ENCODE results near the gene ATP8A1.

ATP8A1 gene

DNA sequence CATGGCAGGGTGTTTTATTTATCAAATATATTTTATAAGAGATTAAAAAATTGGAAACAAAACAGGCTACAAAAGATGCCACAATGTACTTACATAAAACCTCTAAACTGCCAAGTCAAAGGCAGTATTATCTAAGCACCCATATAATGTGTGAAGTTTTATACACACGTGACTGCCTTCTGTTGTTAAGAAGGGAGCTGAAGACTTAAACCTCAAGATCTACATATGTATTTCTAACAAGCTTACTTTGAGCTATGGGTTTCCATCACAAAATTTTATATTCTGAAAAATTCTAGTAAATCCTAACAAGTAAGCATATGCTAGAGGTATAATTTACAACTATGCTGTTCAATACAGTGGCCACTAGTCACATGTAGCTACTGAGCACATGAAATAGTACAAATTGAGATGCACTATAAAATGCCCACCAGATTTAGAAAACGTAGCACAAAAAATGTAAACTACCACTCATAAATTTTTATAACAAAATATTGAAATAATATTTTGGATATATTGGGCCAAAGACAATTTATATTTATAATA is 9.8 kb downstream of the ATP8A1 start:
- DNase-seq = no peak

DNA sequence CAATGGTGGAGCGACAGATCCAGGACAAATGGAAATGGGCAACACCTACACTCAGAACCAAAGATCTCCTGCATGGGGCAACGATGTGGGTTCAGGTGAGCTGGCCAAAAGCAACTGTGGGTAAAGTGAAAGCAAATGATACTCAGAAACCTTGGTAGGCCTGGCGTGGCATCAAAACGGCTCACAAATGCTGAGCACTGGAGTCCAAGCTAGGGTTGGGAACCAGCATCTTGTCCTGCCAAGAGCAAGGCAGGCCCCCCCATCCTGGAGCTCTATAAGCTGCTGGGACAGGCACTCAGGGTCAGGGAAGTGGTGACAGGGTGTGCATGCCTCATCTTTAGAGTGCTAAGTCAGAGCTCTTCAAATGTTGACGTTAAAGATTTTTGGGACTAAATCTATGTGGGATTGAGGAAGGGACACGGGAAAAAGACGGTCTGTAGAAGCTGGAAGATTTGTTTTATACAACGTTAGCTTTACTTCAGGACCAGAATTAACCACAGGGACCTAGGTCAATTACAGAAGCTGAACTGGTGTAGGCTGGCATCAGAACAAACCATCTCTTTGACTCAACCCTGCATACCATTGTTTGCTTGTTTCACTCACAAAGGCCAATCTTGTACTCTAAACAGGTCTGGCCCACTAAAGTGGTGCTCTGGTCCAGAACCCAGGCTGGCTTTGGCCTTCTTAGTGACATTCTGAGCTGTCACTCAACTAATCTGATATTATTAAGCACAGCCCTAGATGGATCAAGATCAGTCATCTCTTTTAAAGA is 10.7 kb downstream of the ATP8A1 start:
- DNase-seq = no peak

DNA sequence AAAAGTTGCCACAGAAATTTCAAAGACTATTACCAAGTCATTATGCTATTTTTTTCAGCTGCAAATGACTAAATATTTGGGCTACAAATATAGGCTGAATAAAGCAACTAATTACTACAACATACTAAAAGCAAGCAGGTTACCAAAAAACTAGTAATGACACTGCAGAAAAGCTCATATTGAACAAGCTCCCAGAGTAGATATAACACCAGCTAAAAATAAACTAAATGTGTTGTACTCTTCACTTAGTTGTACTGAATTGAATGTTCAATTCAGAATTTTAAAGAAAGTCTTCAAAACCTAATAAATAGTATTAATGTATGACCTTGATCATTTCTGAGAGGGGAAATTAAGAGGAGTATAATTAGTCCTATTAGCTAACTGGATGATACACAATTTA is 12.0 kb downstream of the ATP8A1 start:
- no peak for DNase-seq

DNA sequence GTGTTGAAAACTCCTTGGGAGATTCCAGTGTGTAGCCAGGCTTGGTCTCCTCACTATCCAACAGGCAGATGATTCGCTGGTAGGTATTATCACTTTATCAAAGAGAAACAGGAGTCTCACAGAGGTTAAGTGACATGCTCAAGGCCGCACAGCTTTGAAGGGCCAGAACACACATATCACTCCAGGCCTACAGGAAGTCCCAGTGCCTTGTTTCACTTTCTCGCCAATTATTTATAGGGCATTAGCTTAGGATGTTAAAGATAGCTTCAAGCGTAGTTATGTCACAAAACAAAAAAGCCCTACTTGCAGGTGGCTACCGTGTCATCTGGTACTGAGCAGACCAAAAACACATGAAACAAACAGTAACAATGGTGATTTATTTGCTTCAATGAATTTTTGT is 13.2 kb downstream of the ATP8A1 start:
- DNase-seq = no peak

DNA sequence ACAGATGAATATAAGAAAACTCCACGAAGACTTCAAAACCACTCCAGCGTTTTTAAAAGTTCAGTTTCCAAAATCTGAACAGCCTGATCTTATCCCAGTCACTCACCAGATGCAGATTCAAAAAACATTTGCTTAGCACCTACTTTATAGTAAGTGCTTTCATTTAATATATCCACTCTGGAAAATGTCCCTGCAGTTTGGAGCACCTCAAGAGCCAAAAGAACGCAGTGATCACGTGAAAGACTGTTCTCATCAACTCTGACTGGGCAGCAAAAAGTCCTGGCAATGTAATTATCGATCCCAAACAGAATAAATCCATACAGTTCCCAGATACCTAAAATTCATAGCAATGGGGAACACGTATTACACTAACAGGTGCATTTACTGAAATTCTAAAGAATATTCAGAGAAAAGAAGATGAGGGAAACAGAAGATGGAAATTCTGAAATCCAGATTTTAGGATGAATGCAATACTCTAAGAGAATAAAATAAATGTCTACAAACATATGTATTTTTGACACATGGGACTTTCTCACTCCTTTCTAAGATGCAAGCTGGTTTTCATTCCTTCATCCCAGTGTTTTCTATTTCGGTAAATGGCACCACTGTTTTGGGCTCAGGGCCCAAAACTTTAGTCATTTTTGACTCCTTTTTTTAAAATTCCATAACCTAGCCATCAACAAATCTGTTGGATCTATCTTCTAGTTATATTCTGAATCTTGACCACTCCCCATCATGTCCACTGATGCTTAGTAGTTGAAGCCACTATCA is 13.9 kb downstream of the ATP8A1 start:
- DNase-seq = no peak

DNA sequence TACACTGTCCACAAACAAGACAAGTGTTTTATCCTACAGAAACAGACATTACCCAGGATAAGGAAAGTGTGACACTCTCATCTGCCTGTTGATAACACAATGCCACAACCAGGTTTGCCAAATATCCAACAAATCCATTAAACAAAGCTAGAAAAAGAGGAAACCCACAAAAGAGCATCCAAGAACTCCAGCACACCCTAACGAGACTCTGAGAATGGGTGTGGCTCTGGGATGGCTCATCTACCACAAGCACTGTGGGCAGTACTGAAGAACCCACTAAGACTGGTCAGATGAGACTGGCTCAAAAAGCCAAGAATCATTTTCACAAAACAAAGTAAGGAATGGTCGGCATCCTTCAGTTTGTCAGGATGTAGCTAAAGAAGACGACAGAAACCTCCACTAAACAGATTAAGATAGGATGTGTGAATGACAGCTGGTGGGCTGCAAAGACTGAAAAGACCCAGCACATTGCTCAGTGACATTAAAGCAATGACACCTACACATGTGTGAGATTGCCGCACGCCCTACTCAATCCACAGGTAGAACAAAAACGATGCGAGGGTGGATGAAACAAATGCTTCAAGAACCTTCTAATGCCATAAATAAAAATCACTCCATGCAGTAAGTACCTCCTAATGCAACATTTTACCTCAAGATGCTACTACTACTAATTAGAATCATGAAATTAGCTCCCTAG is 14.7 kb downstream of the ATP8A1 start:
- no peak for DNase-seq

DNA sequence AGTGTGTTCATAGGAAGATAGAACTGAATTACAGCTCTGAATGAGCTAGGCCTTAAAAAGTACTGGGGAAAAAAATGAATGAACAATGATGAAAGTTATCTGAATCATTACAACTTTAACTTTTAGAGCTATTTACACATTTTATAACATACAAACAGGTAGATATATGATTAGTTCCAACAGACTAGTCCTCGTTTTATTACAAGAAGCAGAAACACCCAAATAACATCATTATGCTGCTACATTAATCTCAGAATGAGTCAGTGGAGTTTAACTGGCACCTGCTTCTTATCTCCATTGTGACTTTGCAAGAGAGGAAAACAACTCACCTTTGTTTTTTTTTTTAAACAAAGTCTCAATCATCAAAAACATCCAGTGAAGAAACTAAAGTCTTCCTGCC is 15.2 kb downstream of the ATP8A1 start:
- DNase-seq = no peak

DNA sequence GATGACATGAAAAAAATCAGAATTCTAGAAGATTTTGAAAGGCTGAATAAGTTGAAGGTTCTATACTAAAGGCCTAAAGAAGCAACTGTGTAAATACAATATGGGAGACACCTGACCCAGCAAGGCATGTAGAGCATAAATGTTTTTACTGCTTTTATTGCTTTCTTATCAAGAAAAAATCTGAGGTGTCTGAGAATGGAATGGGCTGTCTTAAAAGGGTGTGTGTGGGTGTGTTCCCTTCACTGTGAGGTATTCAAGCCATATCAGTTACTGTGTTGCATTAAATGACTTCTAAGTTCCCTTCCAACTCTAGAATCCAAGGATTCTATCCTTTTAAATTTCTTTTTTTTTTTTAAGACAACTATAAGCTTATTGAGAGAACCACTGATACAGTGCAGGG is 15.7 kb downstream of the ATP8A1 start:
- DNase-seq = no peak

DNA sequence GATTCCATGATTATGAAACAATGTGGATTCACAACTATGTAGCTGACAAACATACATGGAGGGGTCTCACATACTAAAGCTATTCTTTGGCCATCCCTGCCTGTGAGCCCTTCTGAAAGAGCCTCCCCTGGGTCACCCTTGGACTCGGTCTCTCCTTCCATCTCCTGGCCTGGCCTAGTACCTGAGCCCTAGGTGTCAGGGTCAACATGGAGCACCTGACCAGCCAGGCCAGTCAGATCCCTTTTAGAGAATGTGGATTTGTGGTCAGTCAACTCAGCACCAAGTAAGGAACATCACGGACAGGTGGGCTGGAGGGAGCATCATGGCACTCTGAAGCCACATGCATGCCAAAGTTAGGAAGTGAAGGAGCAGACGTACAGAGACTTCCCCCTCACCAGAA is 16.3 kb downstream of the ATP8A1 start:
- DNase-seq = no peak

DNA sequence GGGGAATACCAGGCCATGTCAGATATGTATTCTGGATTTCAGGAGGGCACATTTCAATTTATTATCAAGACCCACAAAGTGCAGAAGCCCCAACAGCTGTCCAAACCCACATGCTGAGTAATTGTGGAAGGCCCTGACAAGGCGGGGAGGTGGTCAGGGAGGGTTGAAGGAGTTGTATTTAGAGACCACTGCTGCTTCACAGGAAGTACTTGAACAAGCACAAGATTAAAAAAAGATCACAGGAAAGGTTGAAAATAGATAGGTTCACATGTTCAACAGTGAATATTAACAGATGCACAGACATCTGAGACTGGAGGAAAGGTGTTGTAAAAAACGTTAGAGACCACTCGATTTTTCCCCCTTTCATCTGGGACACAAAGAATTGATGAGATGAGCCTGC is 17.9 kb downstream of the ATP8A1 start:
- DNase-seq = no peak

DNA sequence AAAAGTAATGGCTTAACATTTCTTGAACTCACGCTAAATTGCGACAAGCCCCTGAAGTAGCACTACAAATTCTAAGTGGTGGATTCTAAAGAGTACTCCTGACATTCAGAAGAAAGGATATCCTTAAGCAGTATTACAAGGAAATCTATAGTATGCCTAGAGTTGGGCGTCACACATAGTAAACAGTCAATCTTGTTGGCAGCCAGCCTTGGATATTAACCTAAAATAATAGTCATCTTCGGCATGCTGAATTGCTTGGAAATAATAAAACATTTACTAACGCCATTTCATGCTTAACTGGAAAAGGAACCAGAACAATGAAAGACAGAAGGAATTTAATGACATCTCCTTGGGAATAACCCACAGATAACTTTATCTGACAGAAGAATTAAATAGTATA is 18.6 kb downstream of the ATP8A1 start:
- DNase-seq = no peak

DNA sequence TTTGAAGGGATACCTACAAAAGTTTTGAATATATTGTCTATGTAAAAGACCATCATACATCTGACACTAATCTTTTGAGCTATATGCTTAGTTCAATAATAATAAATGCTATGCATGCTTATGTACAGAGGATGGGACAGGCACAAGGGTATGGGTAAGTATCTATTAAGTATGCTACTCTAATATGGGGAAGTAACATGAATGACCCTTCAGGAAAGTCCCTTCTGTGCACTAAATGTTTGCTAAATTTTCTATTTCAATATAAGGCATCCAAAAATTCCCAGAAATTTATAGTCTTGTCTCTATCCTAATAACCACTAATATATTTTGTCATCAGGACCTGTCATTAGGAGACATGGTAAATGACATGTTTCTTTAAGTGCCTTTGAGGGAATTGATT is 19.0 kb downstream of the ATP8A1 start:
- DNase-seq = no peak

DNA sequence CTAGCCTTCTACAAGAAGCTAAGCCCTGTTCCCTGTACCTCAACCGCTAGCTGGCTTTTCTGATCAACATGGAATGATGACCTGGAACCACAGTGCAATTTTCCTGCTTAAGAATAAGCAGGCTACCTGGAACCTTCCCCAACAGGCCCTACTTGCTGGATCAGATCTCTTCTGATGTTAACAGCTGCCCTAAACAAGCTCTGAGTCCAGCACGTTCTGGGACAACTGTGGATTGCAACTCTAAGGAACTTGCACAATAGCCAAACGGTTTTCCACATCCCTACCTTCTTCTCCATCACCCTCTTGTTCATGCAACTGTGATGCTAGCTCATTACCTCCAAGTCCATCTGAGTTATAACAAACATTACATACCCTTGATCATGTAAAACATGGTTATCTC is 19.8 kb downstream of the ATP8A1 start:
- no peak for DNase-seq

DNA sequence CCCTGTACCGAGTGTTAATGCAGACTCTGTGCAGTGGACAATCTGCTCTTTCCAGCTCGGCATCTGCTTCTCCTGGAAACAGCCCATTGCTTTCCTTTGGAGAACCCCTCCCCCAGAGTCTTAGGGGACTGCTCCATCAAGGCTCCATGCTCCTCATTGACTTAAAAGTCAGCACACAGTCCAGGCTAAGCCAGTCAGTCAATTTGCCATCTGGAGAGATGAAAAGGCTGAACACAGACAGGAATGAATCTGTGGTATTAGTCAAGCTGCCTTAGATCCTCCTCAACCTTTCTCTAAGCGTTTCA is 20.3 kb downstream of the ATP8A1 start:
- DNase-seq = no peak

DNA sequence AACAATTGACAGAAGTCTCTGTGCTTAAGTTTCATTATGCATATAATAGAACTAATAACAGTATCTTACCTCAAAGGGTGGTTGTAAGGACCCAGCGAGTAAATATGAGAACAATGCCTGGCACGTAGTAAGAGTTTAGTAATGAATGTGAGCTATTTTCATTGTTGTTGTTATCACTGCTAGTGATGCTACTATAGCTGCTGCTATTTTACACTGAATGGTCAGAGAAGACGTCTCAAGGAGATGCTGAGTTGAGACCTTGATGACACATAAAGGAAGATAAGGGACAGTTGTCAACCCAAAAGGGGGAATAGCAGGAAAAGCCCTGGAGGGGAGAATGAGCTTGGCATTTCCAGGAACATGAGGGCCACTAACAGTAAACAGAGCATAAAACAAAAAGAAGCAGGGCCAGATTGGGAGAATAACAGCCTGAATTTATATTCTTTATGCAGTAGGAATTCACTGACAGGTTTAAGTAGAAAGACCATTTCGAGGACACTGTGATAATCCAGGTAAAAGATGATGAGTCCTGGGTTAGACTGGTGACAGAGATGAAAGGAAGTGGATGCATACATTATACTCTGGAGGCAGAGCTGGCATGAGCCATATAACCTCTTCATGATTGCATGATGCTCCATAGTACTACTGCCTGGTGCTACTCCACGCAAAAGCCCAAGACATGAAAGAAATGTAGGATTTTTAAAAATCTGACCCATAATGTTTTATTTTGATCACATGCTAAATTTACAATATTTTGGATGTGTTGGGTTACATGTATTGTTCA is 23.1 kb downstream of the ATP8A1 start:
- DNase-seq = no peak

DNA sequence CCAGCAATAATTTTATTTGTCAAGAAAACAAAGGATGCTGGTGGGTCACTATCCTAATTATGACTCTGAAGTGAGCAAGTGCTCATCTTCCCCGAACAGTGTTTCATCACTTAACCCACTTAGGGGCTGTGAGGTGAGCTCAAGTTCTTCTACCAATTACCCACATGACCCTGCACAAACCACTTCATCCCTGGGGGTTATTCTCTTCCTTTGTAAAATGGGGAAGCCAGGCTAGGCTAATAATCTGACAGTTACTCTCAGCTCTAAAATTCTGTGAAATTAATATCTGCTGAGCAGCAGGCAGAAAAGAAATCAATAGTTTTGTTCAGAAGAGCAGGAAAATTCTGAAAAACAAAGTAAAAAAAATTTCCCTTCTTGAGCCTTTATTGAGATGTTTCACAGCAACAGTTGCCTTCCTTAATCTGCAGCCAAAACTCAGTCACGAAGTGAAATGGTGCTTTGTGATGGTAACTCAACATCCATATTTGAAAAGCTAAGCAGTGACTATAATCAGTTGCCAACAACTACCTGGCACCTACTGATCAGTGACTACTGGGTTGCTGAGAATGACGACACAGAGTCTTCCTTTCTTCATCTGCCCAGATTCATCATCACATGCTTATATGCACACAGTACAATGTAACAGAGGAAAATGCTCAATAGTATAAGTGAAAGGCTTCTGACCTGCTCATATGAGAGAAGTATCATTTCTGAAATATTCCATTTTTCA is 24.1 kb downstream of the ATP8A1 start:
- DNase-seq = no peak

DNA sequence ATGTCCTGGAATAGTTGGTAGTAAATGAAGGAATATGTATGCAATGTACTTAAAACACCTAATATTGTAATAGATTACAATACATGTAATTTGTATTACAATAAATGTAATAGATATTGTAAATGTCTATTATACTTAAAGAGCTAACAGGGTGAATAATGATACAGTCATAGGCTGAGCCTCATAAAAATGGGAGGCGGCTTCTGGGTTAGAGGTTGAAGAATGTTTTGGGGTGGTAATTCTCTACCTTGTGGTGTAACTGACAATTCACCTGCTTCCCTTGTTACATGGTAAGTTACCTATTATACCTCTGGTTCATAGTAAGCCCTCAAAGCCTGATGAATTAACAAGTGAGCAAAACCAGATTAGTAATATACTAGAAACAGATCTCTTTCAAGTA is 26.0 kb downstream of the ATP8A1 start:
- DNase-seq = no peak

DNA sequence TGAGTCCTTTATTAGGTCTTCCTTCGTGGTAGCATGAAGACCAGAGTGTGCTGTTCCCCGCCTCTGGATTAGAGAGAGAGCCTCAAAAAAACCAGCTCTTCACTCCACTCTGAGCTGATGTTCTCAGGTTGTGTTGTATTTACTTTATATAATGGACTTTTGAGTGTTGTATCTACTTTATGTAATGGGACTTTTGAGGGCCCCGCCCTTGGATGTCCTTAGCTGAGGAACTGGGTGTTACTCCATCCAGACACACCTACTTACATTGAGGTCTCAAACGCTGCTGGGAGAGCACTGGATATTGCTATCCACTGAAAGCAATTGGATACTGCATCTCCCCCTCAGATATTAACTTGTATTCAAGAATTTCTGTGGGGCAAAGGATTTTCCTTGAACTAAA is 28.2 kb downstream of the ATP8A1 start:
- DNase-seq = no peak

DNA sequence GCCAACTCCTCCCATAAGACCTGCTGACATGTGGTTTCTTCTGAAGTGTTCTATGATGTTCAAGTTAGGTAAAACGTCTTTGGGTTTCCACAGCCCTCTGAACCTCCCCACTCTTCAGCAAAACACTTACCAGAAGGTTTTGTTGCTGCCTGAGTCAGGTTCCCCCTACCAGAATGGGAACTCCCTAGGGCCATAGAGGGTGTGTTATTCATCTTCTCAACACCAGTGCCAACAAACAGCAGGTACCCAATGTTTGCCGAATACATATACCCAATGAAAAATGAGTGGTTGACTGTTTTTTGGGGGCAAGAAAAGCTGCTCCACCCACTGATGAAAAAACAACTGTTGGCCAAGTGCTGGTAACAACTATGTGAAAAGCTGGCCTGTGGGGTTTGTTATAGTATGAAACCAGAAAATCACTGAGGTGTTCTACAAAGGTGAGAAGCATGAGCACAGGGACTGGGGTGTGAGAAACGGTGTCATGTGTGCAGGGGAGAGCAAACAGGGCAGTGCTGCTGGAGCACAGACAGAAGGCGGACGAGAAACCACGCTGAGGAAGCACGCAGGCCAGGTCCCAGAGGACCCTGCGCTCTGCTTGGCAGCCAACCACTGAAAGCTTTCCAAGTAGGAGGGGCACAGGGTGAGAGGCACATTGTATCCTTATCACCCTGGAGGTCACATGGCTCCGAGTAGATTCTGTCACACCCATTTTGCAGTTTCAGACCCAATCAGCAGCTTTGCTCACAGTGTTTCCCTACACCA is 28.8 kb downstream of the ATP8A1 start:
- peak; percentile 54 for DNase-seq

DNA sequence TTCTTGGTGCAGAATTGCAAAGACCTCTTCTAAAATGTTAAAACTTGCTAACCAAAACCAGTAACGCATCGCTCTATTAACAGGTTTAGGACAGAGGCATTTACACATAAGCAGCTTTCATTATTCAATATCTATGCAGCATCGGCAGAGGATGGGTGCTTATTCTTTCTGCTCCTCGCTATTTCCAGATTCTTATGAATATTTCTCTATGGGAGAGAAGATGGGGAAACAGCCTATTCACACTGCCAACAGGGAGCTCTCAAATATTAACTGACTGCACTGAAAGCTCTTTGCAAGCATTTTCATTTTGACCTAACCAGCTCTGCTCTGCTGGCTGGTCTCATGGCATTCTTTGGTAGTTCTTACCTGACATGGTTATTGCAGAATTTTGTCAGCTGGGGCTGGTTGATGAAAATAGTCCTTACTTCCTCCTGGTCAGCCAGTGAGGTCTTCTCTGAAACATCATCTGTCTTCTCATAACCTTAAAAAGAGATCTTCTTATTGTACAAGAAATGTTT is 30.2 kb downstream of the ATP8A1 start:
- DNase-seq = no peak

DNA sequence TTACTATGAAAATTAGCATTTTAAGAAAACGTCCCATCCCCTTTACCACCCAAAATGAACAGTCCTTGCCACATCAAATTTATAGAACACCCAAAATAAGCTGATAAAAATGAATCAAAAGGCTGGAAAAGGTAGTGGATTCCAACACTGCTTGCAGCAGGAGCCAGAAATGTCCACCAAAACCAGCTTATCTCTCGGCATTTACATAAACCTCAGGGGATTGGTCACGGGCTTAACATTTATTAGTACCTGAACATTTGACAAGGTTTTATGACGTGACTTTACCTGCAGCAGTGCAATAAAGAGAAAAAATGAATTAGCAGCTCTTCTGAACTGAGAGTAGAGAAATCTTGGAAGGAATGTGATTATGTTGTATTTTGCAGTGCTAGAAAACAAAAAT is 31.6 kb downstream of the ATP8A1 start:
- no peak for DNase-seq
